Myocyte (in vitro differentiated cells): ENCODE data around the gene RAD50. TPM values are rescaled to one million over a fixed set of nuclear protein-coding genes. Genes with fewer than 3 reads are reported as not detected.

ENCODE experiments used
- DNase-seq: peaks from one replicate; pipeline ENCODE4 v3.0.0-alpha.2; 2012; ENCODE audit warnings: low read depth
- total RNA-seq: library from RNA; depleted of rRNA; stranded (reverse); fragments of >200 nt; gene quantifications from 2 replicates; pipeline ENCODE4 v1.2.3, GENCODE V29; 2014

The RAD50 gene
- total RNA-seq, 1 donor from 2014 or later = 25.9 TPM

DNA sequence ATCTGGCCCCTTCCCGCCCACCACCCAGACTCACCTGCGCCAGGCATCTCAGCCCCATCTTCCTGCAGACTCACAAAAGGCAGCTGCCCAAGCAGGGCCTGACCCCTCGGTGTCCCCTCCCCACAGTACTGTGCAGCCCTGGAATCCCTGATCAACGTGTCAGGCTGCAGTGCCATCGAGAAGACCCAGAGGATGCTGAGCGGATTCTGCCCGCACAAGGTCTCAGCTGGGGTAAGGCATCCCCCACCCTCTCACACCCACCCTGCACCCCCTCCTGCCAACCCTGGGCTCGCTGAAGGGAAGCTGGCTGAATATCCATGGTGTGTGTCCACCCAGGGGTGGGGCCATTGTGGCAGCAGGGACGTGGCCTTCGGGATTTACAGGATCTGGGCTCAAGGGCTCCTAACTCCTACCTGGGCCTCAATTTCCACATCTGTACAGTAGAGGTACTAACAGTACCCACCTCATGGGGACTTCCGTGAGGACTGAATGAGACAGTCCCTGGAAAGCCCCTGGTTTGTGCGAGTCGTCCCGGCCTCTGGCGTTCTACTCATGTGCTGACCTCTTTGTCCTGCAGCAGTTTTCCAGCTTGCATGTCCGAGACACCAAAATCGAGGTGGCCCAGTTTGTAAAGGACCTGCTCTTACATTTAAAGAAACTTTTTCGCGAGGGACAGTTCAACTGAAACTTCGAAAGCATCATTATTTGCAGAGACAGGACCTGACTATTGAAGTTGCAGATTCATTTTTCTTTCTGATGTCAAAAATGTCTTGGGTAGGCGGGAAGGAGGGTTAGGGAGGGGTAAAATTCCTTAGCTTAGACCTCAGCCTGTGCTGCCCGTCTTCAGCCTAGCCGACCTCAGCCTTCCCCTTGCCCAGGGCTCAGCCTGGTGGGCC, 103.1 kb downstream of the RAD50 start:
- DNase-seq = no peak

DNA sequence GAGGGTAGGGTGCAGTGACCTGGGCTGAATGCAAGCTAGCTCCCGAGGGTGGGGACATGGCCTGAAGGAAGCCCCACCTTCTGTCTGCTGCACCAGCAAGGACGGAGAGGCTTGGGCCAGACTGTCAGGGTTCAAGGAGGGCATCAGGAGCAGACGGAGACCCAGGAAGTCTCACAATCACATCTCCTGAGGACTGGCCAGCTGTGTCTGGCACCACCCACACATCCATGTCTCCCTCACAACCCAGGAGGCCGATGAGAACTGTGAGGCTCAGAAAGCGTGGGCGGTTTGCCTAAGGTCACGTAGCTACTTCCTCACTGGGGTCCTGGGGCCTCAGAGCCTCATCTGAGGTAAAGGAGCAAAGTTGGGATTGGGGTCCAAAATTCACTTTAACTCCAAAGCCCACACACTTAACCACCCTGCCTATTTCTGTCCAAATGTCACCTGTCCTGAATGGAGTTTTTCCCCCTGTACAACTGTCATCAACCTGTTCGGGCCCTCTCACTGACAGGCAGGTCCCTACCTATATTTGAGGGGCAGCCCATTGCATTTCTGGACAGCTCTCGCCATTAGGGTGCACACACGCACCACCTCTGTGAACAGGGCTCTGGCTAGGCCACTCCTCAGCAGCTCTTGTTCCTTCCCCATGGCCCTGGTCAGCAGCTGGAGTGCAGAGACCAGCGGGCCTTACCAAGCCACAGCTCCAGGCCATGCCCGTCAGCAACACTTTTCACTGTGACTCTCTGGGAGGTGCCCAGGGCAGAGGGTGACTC, 104.6 kb downstream of the RAD50 start:
- DNase-seq = peak; percentile 56

DNA sequence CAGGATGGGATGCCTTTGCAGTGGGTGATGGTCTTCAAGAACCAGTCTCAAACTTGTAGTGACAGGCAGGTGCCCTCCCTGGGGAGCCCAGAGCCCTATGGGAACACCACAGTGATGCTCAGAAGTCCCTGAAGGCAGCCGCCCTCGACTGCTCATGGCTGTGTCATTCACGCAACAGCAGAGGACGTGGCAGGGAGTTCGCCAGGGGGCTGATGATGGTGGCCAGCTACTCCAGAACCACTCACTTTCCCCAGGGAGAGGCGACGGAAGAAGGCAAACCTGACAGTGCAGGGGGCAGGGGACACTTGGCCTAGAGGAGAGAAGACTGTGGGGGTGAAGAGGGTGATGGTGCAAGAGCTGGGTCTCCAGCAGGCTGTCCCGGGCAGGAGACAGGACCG, 105.2 kb downstream of the RAD50 start:
- DNase-seq = no peak

DNA sequence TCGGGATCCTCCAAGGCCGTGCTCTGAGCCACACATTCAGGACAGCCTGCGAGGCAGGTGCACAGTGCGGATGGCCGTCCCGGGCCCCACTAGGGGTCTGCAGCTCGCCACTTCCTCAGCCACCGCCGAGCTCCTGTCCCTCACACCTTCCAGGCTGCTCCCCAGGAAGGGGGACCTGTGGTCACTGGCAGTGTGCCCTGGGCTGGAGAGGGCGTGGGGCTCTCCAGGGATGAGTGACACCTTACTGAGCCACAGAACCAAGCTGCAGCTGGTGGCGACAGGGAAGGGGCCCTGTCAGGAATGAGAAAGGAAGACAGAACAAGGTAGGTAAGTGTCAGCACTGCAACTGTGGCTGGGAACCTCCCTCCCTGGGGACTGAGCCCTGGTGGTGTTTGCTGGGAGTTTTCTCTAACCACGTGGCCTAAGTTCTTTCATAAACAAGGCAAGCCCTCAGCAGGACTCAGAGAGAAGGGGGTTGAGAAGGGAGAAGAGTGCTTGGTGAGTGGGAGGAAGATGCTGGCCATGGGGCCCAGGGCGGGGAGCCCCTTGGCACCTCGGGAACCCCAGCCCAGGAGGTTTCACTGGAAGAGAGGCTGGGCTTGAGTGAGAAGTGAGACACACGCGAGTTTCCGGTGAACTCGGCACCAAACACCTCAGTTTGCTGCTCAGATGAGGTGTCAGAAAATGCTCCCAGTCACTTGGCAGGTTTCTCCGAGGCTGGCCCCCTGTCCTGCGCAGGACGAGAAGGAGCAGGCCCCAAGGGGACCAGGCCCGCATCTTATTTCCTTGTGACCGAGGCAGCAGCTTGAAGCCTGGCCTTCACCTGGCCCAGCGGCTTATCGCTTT, 106.4 kb downstream of the RAD50 start:
- peak; percentile 28 for DNase-seq

DNA sequence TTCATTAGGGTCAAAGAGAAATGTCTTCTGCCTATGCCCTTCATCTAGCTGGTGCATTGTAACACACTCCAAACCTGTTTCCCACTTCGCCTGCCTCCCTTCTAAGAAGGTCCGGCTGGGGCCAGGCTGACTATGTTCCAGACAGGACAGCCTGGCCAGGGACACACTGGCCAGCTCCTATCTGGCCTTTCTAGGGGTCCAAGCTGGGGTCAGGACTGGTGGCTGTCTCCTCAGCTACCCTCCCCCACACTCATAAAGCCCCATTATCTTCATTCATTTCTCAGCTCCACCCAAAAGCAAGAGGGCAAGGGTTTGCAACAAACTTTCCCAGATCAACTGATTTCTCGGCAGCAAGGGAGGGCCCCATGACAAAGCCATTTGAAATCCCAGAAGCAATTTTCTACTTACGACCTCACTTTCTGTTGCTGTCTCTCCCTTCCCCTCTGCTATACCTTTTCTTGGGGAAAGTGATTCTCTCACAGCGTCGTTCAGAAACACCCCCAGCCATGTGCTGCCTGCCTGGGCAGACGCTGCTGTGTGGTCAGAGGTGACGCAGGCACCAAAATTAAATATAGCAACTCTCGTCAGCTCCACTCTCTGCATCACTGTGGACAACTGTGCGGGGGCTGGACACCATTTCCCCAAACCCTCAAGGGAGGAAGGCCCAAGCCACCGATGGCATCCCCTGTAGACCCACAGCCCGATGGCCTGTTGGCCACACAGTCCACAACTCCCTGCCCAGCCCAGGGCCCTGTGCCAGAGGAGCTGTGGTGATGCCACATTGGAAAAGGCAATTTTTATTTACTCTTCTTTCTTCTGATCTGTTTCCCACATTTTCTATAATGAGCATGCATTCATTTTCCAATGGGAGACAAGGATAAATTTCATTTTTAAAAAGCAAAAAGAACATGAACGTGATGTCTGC, 107.3 kb downstream of the RAD50 start:
- peak; percentile 94 for DNase-seq

DNA sequence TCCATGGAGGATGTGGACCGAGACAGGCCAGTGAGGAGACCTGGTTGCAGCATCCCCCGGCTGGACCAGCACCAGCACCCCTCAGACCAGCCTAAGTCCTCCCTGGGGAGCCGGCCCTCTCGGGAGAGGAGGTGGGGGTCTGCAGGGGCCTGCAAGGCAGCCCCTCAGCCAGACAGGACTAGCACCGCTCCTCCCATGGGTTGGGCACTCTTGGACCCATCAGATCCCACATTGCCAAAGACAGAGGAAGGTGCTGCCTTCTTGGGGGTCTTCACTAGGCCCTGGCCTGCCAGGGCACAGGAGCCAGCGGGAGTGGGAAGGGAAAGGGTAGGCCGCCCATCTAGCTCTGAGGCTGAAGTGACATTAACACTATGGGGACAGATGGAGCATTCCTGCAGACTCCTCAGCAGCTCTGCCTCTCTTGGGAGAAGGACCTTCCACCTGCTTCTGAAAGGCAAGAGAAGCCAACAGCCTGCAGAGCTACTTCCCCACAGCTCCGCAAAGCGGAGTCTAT, 108.0 kb downstream of the RAD50 start:
- peak; percentile 44 for DNase-seq

DNA sequence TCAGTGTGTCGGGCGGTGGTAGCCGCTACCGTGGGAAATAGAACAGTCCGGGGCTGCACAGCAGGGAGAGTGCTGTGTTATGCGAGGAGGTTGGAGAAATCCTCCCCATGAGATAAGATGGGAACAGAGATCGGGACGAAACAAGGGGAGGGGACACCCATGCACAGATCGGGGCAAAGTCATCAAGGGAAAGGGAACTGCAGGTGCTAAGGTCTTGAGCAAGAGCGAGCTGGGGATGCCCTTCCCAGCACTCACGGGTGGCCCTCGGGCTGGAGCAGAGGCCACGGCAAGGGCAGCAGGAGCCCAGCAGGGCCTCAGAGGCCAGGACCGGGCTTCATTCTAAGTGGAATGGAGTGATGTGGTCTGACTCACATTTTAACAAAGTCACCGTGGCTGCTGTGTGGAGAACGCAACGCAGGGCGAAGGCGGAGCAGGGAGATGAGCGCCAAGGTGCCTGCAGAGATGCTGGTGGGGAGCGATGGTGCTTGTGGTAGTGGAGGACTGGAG, 108.8 kb downstream of the RAD50 start:
- DNase-seq = no peak

DNA sequence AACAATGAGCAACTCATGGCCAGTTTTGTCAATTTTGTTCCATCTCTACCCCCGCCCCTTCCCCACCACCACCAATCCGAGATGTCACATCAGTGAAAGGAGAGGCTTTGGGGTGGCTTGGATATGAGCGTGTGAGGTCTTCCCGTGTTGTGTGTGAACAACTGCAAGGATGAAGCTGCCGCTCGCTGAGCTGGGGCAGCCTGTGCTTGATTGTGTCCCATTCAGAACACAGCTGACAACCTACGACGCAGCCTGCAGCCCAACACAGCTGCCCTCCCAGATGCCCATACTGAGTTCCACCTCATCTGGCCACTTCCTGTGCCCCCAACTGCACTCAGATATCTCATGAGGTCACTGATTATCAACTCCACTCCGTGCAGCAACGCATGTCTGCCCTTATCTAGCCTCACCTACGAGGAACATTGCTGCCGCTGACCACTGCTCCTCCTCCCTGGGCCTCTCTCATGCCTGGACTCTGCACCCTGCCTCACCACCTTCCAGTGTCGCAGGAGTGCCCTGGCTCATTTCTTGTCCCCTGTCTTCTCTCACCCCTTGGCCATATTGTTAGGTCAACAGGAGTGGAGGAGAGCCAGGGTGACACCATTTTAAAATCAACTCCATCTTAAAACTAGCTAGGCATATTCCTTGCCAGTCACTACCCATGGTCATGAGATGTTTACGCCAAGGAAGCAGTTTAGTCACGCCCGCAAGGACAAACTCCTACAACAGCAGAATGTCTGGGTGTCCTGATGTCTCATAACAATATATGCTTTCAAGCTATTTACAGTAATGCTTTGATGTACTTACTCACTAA, 109.7 kb downstream of the RAD50 start:
- no peak for DNase-seq

DNA sequence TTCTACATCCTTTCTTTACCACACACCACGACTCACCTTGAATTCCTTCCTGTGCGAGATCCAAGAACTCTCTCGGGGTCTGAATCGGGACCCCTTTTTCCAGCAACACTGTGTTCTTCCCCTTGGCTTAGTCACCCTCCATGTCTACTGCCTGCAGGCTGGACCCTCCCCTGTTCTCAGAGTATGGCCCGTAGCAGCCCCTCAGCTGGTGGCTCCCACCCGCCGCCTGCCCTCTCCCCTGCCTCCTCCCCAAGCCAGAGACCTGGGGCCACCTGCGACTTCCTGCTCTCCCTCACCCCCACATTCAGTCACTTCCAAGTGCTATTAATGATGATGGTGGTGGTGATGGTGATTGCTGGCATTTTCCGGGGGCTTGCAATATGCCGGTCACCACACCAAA, 110.5 kb downstream of the RAD50 start:
- DNase-seq = no peak

DNA sequence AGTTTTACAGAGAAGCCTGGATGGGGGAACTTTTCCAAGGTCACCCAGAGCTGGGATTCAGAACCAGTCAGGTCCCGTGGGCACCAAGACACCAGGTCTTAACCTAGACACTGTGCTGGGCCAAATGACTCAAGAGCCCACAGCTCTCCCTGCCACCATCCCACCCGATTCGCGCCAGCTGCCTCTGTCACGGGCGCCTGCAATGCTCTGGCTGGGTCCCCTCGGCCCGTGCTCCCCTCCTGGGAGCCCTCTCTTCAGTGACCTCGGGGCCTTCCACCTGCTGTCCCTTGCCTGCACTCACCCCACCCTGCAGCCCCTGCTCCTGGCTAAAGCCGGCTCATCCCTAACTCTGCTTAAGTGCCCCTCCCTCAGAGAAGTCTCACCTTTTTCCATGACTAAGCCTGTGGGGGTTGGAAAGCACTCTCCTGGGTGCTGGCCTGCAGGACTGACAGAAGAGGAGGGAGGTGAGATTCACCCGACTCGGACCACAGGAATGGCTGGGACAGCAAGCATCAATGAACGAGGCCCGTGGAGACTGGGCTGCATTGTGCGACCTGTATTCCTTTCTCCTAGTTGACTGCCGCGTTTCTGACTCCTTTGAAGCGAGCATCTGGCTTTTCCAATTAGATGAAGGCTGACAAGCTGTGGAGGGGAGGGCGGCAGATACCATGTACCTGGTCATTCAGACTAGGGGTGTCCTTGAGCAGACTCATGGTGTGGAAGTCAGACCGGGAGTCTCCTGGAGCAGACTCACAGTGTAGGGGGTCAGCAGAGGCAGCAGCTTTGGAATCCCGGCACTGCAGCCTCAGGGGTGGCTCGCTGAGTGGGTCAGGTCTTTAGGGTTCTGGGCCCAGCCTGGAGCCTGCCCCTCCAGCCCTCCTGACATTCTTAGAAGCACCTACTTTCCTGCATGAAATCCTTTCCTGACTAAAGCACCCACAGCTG, 111.3 kb downstream of the RAD50 start:
- DNase-seq = no peak

DNA sequence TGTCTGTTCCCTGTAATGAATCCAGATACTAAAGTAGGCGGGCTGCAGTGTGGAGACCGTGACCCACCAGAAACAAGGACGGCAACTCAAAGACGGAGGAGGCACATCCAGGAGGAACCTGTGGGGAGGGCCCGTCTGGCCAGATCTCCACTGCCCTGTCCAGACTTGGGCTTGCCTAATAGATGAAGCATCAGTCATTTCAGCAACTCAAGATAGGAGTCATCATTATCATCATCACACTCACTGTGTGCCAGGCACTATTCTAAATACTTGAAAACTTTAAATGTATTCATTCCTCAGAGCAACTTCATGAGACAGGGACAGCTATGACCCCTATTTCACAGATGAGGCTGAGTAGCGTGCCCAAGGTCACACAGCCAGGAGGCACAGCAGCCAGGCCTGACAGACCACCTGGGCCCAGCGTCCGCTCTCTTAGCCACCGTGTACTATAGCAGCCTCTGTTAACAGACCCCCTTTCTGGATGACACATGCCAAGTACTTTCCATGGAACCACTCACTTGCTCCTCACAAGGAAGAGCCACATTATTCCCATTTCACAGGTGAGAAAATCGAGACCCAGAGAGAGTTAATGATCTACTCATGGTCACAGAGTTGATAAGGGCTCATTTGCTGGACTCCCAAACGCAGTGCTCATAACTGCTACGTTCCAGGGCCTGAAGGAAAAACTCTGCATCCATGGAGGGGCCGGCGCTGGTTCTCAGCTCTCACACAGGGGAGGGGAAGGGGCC, 112.1 kb downstream of the RAD50 start:
- DNase-seq = no peak

DNA sequence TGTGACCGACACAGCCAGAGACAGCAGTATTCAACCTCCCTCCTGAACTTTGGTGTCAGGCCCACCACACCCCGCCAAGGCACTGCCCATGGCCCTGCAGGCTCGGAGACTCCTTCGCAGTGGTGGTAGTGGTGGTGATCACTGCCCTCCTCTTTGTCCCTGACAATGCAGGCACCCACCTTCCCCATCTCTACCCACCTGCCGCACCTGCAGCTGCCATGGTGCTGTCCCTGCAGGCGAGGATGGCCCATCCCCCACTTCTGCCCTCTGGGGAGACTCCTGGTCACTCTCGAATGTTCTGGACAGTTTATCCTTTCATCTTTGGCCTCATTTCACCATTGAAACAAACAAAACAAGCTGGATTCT, 112.7 kb downstream of the RAD50 start:
- no peak for DNase-seq

DNA sequence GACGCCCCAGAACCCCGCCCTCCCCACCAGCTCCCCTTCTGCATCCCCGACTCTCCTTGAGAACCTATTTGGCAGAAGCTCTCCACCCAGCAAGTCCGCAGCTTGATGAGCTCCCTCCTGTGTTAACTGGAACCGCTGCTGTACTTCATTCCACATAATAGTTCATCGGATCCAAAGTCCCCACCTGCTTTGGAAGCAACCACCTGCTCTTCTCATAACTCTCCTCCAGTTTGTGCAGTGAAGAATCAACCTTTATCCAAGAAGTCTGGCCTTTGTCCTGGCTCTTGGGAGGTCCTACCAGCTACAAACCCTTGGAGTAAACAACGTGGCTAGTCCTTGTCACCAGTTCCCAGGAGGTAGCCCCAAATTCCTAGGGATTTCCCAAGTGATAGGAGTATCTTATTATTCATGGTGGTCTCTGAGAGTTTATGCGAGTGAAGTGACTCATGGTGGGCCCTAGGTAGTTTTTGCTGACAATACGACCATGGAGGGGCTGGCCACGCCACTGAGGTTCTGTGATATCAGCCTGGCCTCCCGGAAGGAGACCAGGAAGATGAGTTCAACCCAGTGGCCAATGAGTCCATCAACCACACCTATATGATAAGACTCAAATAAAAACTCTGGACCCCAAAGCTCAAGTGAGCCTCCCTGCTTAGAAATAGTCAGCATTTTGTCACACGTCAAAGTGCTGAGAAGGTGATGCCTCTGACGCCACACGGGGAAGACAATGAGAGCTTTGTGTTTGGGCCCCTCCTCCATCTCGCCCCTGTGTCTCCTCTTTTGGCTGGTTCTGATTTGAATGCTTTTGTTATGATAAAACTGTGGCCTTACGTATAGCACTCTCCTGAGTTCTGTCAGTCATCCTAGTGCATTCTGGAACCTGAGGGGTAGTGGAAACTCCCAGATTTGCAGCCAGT, 113.4 kb downstream of the RAD50 start:
- DNase-seq = no peak

DNA sequence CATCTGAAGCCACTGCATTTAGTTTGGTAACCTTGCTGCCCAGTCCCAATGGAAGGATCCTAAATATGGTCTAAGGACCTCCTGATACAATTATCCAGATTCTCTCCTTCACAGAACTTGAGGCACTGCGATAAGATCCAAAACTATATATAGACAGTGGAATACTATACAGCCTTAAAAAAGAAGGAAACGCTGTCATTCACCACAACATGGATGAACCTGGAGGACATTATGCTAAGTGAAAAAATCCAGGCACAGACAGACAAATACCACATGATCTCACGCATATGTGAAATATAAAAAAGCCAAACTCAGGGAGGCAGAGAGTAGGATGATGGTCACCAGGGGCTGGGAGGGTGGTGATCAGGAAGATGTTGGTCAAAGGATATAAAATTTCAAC, 114.2 kb downstream of the RAD50 start:
- no peak for DNase-seq

DNA sequence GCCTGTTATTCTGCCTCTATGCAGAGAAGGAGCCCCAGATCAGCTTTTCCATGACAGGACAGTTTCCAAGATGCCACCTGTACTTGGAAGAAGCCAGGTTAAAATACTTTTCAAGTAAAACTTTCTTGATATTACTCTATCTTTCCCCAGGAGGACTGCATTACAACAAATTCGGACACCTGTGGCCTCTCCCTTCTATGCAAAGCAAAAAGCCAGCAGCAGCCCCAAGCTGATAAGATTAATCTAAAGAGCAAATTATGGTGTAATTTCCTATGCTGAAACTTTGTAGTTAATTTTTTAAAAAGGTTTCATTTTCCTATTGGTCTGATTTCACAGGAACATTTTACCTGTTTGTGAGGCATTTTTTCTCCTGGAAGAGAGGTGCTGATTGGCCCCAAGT, 116.7 kb downstream of the RAD50 start:
- DNase-seq = no peak

DNA sequence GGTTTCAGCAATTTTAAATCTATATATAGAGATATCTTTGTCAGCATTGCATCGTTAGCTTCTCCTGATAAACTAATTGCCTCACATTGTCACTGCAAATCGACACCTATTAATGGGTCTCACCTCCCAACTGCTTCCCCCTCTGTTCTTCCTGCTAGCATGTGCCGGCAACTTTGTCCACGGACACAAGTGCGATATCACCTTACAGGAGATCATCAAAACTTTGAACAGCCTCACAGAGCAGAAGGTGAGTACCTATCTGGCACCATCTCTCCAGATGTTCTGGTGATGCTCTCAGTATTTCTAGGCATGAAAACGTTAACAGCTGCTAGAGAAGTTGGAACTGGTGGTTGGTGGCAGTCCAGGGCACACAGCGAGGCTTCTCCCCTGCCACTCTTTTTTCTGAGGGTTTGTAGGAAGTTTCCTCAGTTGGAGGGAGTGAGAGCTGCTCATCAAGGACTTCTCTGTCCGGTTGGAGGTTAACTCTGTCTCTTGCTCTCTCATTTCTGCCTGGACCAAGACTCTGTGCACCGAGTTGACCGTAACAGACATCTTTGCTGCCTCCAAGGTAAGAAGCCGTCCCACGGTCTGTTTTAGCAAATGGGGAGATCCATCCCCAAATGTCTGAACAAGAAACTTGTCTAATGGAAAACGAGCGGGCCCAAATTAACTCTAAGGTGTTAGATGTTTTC, 117.3 kb downstream of the RAD50 start, which contains the start of gene IL4:
TSS of gene IL4 (plus strand) at position 51 of the 692 bp plus-strand sequence. CDS start at position 113, 62 bp downstream.
- no peak for DNase-seq
